Type B pancreatic cell (in vitro differentiated cells): ENCODE measurements around the gene UBA3. TPM values are rescaled to one million over a fixed set of nuclear protein-coding genes. Genes with fewer than 3 reads are reported as not detected.

Experiments
- DNase-seq: peaks from one replicate; pipeline ENCODE4 v3.0.0; 2021; ENCODE audit warnings: mixed read lengths; ENCODE audit not compliant: unreplicated experiment; ENCODE audit errors: extremely low spot score
- H3K27ac Mint-ChIP-seq: 2 replicates; pipeline ENCODE4 v1.8.0; 2021; ENCODE audit warnings: mild to moderate bottlenecking, mixed read lengths
- H3K27me3 Mint-ChIP-seq: 2 replicates; pipeline ENCODE4 v1.8.0; 2021; ENCODE audit warnings: mixed read lengths
- H3K36me3 Mint-ChIP-seq: 2 replicates; pipeline ENCODE4 v1.8.0; 2021; ENCODE audit warnings: mixed read lengths
- H3K4me1 Mint-ChIP-seq: one replicate; pipeline ENCODE4 v1.8.0; 2021; ENCODE audit warnings: mixed read lengths; ENCODE audit not compliant: unreplicated experiment
- H3K4me3 Mint-ChIP-seq: 2 replicates; pipeline ENCODE4 v1.8.0; 2021; ENCODE audit warnings: mild to moderate bottlenecking, mixed read lengths
- H3K9me3 Mint-ChIP-seq: 2 replicates; pipeline ENCODE4 v1.8.0; 2021; ENCODE audit warnings: mixed read lengths
- CTCF ChIP-seq: fragments of 200-600 bp; sonication (generic); conservative IDR thresholded peaks from 2 replicates; pipeline ENCODE4 v1.5.0; 2021; ENCODE audit warnings: antibody characterized with exemption, mild to moderate bottlenecking
- total RNA-seq: library from RNA; stranded (reverse); gene quantifications from 2 replicates; pipeline ENCODE4 v1.2.1, GENCODE V29; 2021; ENCODE audit warnings: low replicate concordance

Gene UBA3
- total RNA-seq, 1 donor from 2014 or later = 68.5 TPM

DNA sequence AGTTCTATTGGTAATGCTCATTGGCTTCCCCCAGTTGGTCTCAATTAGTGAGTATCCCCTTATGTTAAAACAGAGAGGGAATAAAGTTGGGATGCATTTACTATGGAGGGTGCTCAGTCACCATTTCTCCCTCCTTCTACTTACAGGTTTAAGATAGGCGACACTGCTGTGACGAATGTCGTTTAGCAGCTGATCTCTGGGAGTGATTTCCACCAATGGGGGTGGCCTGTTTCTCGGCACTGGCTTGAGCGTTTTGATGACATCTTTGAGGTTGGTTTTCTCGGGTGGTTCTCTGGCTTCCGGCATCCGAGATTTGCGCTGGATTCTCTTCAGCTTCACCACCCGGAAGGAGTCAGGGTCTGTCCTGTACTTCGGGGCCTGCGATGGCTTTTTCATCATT, 38.4 kb upstream of the UBA3 start:
- no peaks in the 10 kb centered on the region for H3K9me3 Mint-ChIP-seq
- H3K4me1 Mint-ChIP-seq = peaks cover 7% of the 10 kb centered on the region
- H3K4me3 Mint-ChIP-seq = no peak overlapping the region
- TF ChIP-seq CTCF = no peak
- H3K27me3 Mint-ChIP-seq = no peaks in the 10 kb centered on the region
- H3K27ac Mint-ChIP-seq = no peak overlapping the region
- H3K36me3 Mint-ChIP-seq = no peaks in the 10 kb centered on the region
- no peak for DNase-seq

GRCh38 chr3:69116897-69117296, 36.7 kb upstream of the UBA3 start:
- H3K27ac Mint-ChIP-seq = no peak overlapping the region
- no peaks in the 10 kb centered on the region for H3K27me3 Mint-ChIP-seq
- H3K9me3 Mint-ChIP-seq = no peaks in the 10 kb centered on the region
- peak overlapping the region; percentile 18 for H3K4me3 Mint-ChIP-seq
- TF ChIP-seq CTCF = no peak
- H3K36me3 Mint-ChIP-seq = no peaks in the 10 kb centered on the region
- peaks cover 5% of the 10 kb centered on the region for H3K4me1 Mint-ChIP-seq
- no peak for DNase-seq

DNA sequence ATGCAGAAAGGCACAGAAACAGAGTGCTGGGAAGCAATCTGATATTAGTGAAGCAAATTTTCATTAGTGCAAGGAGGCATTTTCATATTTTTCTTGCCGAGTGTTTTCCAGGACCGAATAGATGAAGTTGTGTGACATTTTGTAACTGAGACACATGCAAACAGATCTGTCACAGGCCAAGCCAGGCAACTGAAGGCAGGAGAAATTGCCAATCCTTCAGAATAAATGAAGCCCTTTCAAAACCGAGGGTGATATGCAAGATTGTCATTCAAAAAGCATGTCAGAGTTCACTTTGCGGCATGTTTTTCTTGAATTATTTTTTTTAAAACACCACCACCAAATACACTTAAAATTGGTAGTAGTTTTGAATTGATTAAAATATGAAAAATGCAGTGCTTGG, 36.0 kb upstream of the UBA3 start:
- Mint-ChIP-seq H3K27ac (no peak overlapping the region), H3K27me3 (no peaks in the 10 kb centered on the region), H3K4me1 (no peaks in the 10 kb centered on the region), H3K4me3 (no peak overlapping the region), H3K36me3 (no peaks in the 10 kb centered on the region), H3K9me3 (no peaks in the 10 kb centered on the region)
- no peak for DNase-seq
- no peak for TF ChIP-seq CTCF

GRCh38 chr3:69115731-69116130, 35.6 kb upstream of the UBA3 start:
- DNase-seq = no peak
- TF ChIP-seq CTCF = no peak
- Mint-ChIP-seq H3K9me3 (no peaks in the 10 kb centered on the region), H3K27me3 (no peaks in the 10 kb centered on the region), H3K4me3 (no peak overlapping the region), H3K27ac (no peak overlapping the region), H3K4me1 (no peaks in the 10 kb centered on the region), H3K36me3 (no peaks in the 10 kb centered on the region)

GRCh38 chr3:69113536-69113935, 33.4 kb upstream of the UBA3 start:
- DNase-seq = no peak
- H3K9me3 Mint-ChIP-seq = no peaks in the 10 kb centered on the region
- H3K4me1 Mint-ChIP-seq = no peaks in the 10 kb centered on the region
- no peaks in the 10 kb centered on the region for H3K27me3 Mint-ChIP-seq
- no peak for TF ChIP-seq CTCF
- no peak overlapping the region for H3K27ac Mint-ChIP-seq
- no peaks in the 10 kb centered on the region for H3K36me3 Mint-ChIP-seq
- no peak overlapping the region for H3K4me3 Mint-ChIP-seq

DNA sequence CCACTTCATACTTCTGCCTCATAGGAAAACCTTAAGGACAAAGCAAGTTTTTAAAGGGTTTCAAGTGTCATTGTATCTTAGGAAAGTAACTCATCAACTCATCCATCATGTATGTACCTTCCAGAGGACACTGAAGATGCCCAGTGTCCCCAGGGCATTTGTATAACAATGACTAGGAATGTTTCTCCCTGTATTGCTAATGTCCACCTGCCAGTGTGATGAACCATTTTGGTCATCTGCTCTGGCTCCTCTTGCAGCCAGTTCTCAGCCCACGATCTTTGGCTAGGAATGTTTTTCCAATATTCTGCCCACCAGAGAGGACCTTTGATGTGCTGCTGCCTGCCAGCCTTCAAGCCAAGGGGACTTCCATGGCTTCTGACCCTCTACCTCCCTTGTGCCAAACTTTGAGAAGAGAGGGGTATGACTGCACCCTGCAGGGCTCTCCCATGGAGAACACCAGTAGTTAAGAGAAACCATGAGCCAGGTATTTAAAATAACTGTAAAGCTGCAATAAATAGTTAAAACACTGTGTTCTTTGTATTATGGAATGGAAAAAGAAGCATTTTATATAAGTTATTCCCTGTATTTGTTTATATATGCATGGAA, 30.9 kb upstream of the UBA3 start:
- no peaks in the 10 kb centered on the region for H3K9me3 Mint-ChIP-seq
- H3K36me3 Mint-ChIP-seq = no peaks in the 10 kb centered on the region
- H3K4me1 Mint-ChIP-seq = no peaks in the 10 kb centered on the region
- no peak overlapping the region for H3K27ac Mint-ChIP-seq
- TF ChIP-seq CTCF = no peak
- H3K4me3 Mint-ChIP-seq = no peak overlapping the region
- no peaks in the 10 kb centered on the region for H3K27me3 Mint-ChIP-seq
- DNase-seq = no peak
